H1 (cell line): ENCODE measurements around the gene GAN. TPM values are rescaled to one million over a fixed set of nuclear protein-coding genes. Genes with fewer than 3 reads are reported as not detected.
"Not testable (repeated sequence)": the region's sequence is repeated elsewhere in the genome, so short reads cannot be mapped to it uniquely, and the experiment has no call there.

ENCODE experiments used
- CTCF ChIA-PET: fragments of 300-600 bp; sonication (Branson Sonifier 250); formaldehyde crosslinking; loops from one replicate; lab custom pipeline; 2021; ENCODE audit not compliant: partially characterized antibody; lab: Charles Lee
- POLR2A ChIA-PET: fragments of 300-600 bp; sonication (Branson Sonifier 250); formaldehyde crosslinking; loops from one replicate; lab custom pipeline; 2021; ENCODE audit warnings: inconsistent platforms; ENCODE audit not compliant: partially characterized antibody; lab: Charles Lee
- DNase-seq, 2 experiments: peaks; one replicate each; pipeline versions ENCODE4 v3.0.0 to v3.0.0-alpha.2; 2010 to 2022; ENCODE audit warnings: low spot score in 2 of 2, low read depth in 1 of 2, mixed read lengths in 1 of 2
- FAIRE-seq: peaks from 2 replicates; lab custom pipeline; 2011; peaks lifted over from hg19 to GRCh38; lab: Jason Lieb, UNC
- H2AFZ ChIP-seq: 2 replicates; pipeline ENCODE4 v1.8.1; 2012; ENCODE audit warnings: low read length, inconsistent platforms
- H2AK5ac ChIP-seq: 2 replicates; pipeline ENCODE4 v1.6.1; 2013; ENCODE audit warnings: low read depth, low read length
- H2BK120ac ChIP-seq: replicated peaks from 2 replicates; pipeline ENCODE3; 2013; ENCODE audit warnings: low read depth, low read length, inconsistent platforms
- H2BK12ac ChIP-seq: 2 replicates; pipeline ENCODE4 v1.6.1; 2013; ENCODE audit warnings: low read depth, low read length
- H2BK15ac ChIP-seq: 2 replicates; pipeline ENCODE4 v1.6.1; 2013; ENCODE audit warnings: low read length
- H2BK20ac ChIP-seq: 2 replicates; pipeline ENCODE4 v1.6.1; 2013; ENCODE audit warnings: low read length
- H2BK5ac ChIP-seq: 2 replicates; pipeline ENCODE4 v1.6.1; 2013; ENCODE audit warnings: low read depth, low read length
- H3K14ac ChIP-seq: 2 replicates; pipeline ENCODE4 v1.6.1; 2013; ENCODE audit warnings: inconsistent platforms; ENCODE audit not compliant: insufficient read length
- H3K18ac ChIP-seq: 2 replicates; pipeline ENCODE4 v1.6.1; 2013; ENCODE audit warnings: low read length; ENCODE audit errors: extremely low read depth
- H3K23ac ChIP-seq: 2 replicates; pipeline ENCODE4 v1.6.1; 2013; ENCODE audit warnings: inconsistent platforms; ENCODE audit not compliant: insufficient read length
- H3K23me2 ChIP-seq: 2 replicates; pipeline ENCODE4 v1.6.1; 2013; ENCODE audit warnings: low read depth, low read length
- H3K27ac ChIP-seq: 2 replicates; pipeline ENCODE4 v1.6.1; 2011; ENCODE audit warnings: low read depth, low read length, inconsistent platforms
- H3K27me3 ChIP-seq, 4 experiments: replicated peaks in 1 of 4; 1 replicate in 1 of 4; 2 replicates in 3 of 4; pipeline versions ENCODE4 v1.6.1 to v1.8.1; 2011 to 2013; ENCODE audit warnings: low read length in 3 of 4, mild to moderate bottlenecking in 3 of 4, inconsistent platforms in 2 of 4, mixed read lengths in 2 of 4, moderate library complexity in 1 of 4; ENCODE audit not compliant: control insufficient read depth in 3 of 4, insufficient read depth in 3 of 4; ENCODE audit errors: extremely low read depth in 1 of 4
- H3K36me3 ChIP-seq, 4 experiments: 2 replicates each; pipeline versions ENCODE4 v1.6.1 to v1.8.1; 2011 to 2013; ENCODE audit warnings: mild to moderate bottlenecking in 4 of 4, low read length in 3 of 4, moderate library complexity in 2 of 4, control low read depth in 1 of 4, inconsistent platforms in 1 of 4; ENCODE audit not compliant: insufficient read depth in 4 of 4, control insufficient read depth in 2 of 4
- H3K4ac ChIP-seq: replicated peaks from 2 replicates; pipeline ENCODE3; 2013; ENCODE audit warnings: low read length, low read depth, mixed read lengths, inconsistent platforms; ENCODE audit not compliant: insufficient read length
- H3K4me1 ChIP-seq, 4 experiments: replicated peaks in 1 of 4; 1 replicate in 1 of 4; 2 replicates in 3 of 4; pipeline versions ENCODE4 v1.6.1 to v1.8.1; 2011 to 2013; ENCODE audit warnings: low read length in 3 of 4, inconsistent platforms in 2 of 4, mixed read lengths in 1 of 4; ENCODE audit not compliant: insufficient read depth in 4 of 4, control insufficient read depth in 3 of 4
- H3K4me2 ChIP-seq, 2 experiments: 2 replicates each; pipeline versions ENCODE4 v1.6.1 to v1.8.1; 2011 to 2013; ENCODE audit warnings: low read depth in 2 of 2, low read length in 2 of 2, control low read depth in 1 of 2, inconsistent platforms in 1 of 2, mild to moderate bottlenecking in 1 of 2; ENCODE audit not compliant: insufficient read depth in 1 of 2
- H3K4me3 ChIP-seq, 4 experiments: fragments of 200-600, 300-600 bp in 1 of 4; sonication (generic), shearing (Covaris generic), sonication (Bioruptor Twin) in 1 of 4; 2 replicates each; pipeline versions ENCODE4 v1.5.1 to v1.8.1; 2011 to 2016; ENCODE audit warnings: low read length in 4 of 4, low read depth in 3 of 4, control low read depth in 2 of 4, inconsistent platforms in 2 of 4, mild to moderate bottlenecking in 2 of 4, mixed read lengths in 1 of 4, moderate library complexity in 1 of 4; ENCODE audit not compliant: insufficient read depth in 2 of 4; ENCODE audit errors: extremely low read depth in 1 of 4
- H3K56ac ChIP-seq: replicated peaks from 2 replicates; pipeline ENCODE3; 2013; ENCODE audit warnings: low read depth, mild to moderate bottlenecking, mixed read lengths, low read length, inconsistent platforms; ENCODE audit not compliant: insufficient read length
- H3K79me1 ChIP-seq: 2 replicates; pipeline ENCODE4 v1.6.1; 2013; ENCODE audit warnings: low read depth, low read length, control low read depth
- H3K79me2 ChIP-seq, 2 experiments: 2 replicates each; pipeline versions ENCODE4 v1.6.1 to v1.8.1; 2012 to 2013; ENCODE audit warnings: low read length in 2 of 2, mild to moderate bottlenecking in 2 of 2, inconsistent platforms in 1 of 2; ENCODE audit not compliant: insufficient read depth in 2 of 2, control insufficient read depth in 1 of 2
- H3K9ac ChIP-seq, 4 experiments: replicated peaks in 1 of 4; 1 replicate in 1 of 4; 2 replicates in 3 of 4; pipeline versions ENCODE4 v1.6.1 to v1.8.1; 2011 to 2013; ENCODE audit warnings: low read depth in 3 of 4, low read length in 3 of 4, control low read depth in 2 of 4, mild to moderate bottlenecking in 2 of 4, moderate library complexity in 2 of 4, inconsistent platforms in 1 of 4; ENCODE audit errors: extremely low read depth in 1 of 4
- H3K9me3 ChIP-seq, 2 experiments: 2 replicates each; pipeline versions ENCODE4 v1.6.1 to v1.8.1; 2012 to 2013; ENCODE audit warnings: mild to moderate bottlenecking in 2 of 2, moderate library complexity in 2 of 2, control low read depth in 1 of 2, inconsistent platforms in 1 of 2, low read depth in 1 of 2, low read length in 1 of 2, mixed read lengths in 1 of 2; ENCODE audit not compliant: insufficient read depth in 2 of 2
- H4K20me1 ChIP-seq, 2 experiments: replicated peaks in 1 of 2; 2 replicates each; pipeline versions ENCODE3 to v1.8.1; 2011 to 2013; ENCODE audit warnings: inconsistent platforms in 2 of 2, low read length in 2 of 2, mild to moderate bottlenecking in 1 of 2; ENCODE audit not compliant: insufficient read depth in 2 of 2, control insufficient read depth in 1 of 2
- H4K5ac ChIP-seq: 2 replicates; pipeline ENCODE4 v1.6.1; 2013; ENCODE audit warnings: low read length, low read depth, mixed read lengths, inconsistent platforms; ENCODE audit not compliant: insufficient read length
- H4K8ac ChIP-seq: 2 replicates; pipeline ENCODE4 v1.8.0; 2013; ENCODE audit warnings: mild to moderate bottlenecking, moderate library complexity, low read length, inconsistent platforms; ENCODE audit not compliant: insufficient read depth; ENCODE audit errors: extremely low read depth
- H4K91ac ChIP-seq: replicated peaks from 2 replicates; pipeline ENCODE3; 2013; ENCODE audit warnings: low read length, mixed read lengths, inconsistent platforms; ENCODE audit not compliant: insufficient read length
- WGBS, 2 experiments: shearing (Covaris generic) in 1 of 2; methylation state at CpG; one replicate each; pipeline versions ENCODE4 v1.1.6 to v1.1.7; 2013 to 2015; ENCODE audit warnings: low lambda C conversion rate in 2 of 2, mixed read lengths in 2 of 2, inconsistent platforms in 1 of 2, low coverage in 1 of 2, missing lambda C conversion rate in 1 of 2; ENCODE audit not compliant: insufficient replicate concordance in 2 of 2, insufficient coverage in 1 of 2, insufficient read length in 1 of 2; ENCODE audit errors: extremely low coverage in 1 of 2, missing lambda C conversion rate in 1 of 2; 5-methylcytosine and 5-hydroxymethylcytosine counted together
- polyA plus RNA-seq, 7 experiments: library from polyadenylated mRNA; depleted of rRNA in 3 of 7; stranded (reverse) in 5 of 7; unstranded in 2 of 7; fragments of >200 nt in 5 of 7; fragments of 200-250 nt in 2 of 7; gene quantifications; 1 replicate in 5 of 7; 2 replicates in 1 of 7; 4 replicates in 1 of 7; pipeline versions ENCODE4 v1.2.1 to v1.2.3, GENCODE V29; 2011 to 2013; ENCODE audit warnings: missing spikeins in 2 of 7, mixed read lengths in 2 of 7
- total RNA-seq: library from RNA; stranded (reverse); fragmentation: NEBNext Ultra II Directional; extraction: Animal tissue kit (Norgen Biotek cat#: 25700); gene quantifications from 2 replicates; pipeline ENCODE4 v1.2.1, GENCODE V29; 2021

The GAN gene
- total and polyA plus RNA-seq, 2 of the 8 experiments (the other 6 are each of a cell fraction or from before 2014, with no cell fraction given): 4.5 to 23.9 TPM

GRCh38 chr16:81345172-81345571, 30.4 kb downstream of the GAN start:
- H4K8ac ChIP-seq, H2BK20ac ChIP-seq, POLR2A ChIA-PET, H2AK5ac ChIP-seq, H2AFZ ChIP-seq, H3K4ac ChIP-seq, H3K79me2 ChIP-seq, H3K27me3 ChIP-seq, H3K9ac ChIP-seq, H2BK5ac ChIP-seq, H4K91ac ChIP-seq, H3K14ac ChIP-seq, H2BK15ac ChIP-seq, FAIRE-seq, H2BK12ac ChIP-seq, H3K4me3 ChIP-seq, H2BK120ac ChIP-seq, H3K4me2 ChIP-seq, H3K23ac ChIP-seq, H3K23me2 ChIP-seq, H4K20me1 ChIP-seq, H3K27ac ChIP-seq, DNase-seq, H3K79me1 ChIP-seq, H3K56ac ChIP-seq, H3K4me1 ChIP-seq, H4K5ac ChIP-seq, H3K18ac ChIP-seq, H3K36me3 ChIP-seq: not testable (repeated sequence)
- CTCF ChIA-PET: interaction anchor here (1.0 kb wide), 1 partner anchor 84 kb away, joined by 3 read pairs; no protein-coding TSS in a partner anchor
- WGBS, 2 experiments: 88% methylated on average over 3 of the region's 3 CpGs; no CpG with 5 or more reads in 1 of the 2 experiments
- H3K9me3 ChIP-seq: peaks cover 21 to 25% of the 10 kb centered on the region in 2 experiments
